NCI-H2196 treated with DMSO at 0.1 percent for 48 hours (cell line): ENCODE measurements around the gene GAK.
"Not testable (repeated sequence)": the region's sequence is repeated elsewhere in the genome, so short reads cannot be mapped to it uniquely, and the experiment has no call there.

ENCODE experiments used
- DNase-seq: peaks from one replicate; lab custom pipeline; 2025; ENCODE audit not compliant: unreplicated experiment; lab: John Stamatoyannopoulos, UW

The GAK gene

DNA sequence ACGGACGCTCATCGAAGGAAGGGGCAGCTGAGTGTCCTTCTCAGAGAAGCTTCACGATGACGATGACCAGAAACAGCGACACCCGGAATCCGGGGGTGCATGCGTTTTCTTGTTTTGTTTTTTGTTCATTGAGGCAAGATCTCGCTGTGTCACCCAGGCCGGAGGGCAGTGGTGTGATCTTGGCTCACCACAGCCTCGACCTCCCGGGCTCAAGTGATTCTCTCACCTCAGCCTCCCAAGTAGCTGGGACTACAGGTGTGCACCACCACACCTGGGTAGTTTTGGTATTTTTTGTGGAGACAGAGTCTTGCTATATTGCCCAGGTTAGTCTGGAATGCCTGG lies 21.4 kb upstream of the GAK start:
- DNase-seq, result no peak

GRCh38 chr4:952881-953573 lies 20.9 kb upstream of the GAK start:
- DNase-seq, result no peak

DNA sequence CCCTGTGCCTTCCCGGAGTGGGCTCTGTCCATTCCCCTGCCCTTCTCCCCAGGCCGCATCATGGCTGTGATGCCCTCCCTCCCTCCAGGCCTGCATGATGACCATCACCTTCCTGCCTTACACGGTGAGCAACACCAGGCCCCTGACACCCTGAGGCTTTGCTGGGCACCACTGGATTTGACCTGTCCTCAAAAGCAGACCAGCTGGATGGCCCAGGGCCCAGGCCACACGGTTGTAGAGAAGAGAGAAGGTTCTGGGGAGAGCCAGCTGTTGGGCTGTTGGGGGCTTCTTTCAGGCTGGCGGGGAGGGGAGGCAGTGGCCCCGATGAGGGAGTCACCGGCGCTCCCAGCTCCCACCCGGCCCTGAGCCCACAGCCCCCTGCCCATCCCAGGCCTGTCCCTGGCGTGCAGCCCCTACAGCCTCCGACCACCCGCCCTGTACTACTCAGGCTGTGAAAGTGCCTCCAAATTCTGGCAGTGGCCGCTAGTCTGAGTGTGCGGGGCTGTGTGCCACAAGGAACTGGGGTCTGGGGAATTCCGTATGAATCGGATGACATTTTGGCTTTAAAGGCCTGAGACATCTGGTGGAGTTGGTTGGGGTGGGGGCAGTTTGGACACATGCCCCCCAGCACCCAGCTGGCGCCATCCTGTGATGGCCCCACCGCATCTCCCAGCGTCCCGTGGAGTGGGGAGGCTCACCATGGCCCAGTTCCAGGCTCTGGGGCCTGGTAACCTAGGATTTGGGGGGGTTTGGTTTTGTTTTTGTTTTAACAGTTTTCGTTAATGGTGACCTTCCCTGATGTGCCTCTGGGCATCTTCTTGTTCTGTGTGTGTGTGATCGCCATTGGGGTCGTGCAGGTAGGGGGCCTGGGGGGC lies 19.7 kb upstream of the GAK start:
- DNase-seq, result no peak

- DNase-seq, result no peak
These were observed 19.1 kb upstream of the GAK start for GRCh38 chr4:951186-951585.

GRCh38 chr4:950136-951020 lies 18.3 kb upstream of the GAK start:
- no peak for DNase-seq

DNA sequence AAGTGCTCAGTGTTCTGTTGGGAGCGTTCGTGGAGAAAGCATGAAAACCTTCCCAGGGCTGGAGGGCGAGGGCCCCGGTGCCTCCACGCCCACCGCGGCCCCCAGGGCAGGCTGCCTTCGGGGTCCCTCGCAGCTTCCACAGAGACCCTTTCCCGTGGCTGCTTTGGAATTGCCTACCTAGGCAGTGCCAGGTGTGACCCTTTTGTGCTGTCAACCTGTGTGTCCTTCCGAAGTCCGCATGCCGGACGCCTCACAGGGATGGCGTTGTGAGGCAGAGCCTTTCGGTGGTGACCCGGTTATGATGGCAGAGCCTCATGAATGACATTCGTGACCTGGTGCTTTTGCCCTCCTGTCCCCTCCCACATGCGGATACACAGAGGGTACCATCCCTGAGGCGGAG lies 17.5 kb upstream of the GAK start:
- DNase-seq, result no peak

DNA sequence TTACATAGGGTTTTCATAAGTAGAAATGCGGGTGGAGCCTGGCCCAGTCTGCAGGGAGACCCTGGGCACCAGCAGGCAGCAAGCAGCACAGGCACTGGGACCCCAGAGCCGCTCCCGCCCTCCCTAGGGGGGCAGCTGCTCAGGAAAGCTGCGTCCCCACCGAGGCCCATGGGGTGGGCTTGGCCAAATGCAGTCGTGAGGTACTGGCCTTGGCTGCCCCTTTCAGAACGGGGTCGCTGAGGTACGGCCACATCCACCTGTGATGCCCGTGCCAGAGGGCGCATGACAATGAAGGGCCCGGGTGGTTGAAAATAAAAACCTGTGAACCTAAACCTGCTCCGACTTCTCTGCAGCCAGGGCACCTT lies 16.8 kb upstream of the GAK start:
- DNase-seq, result no peak

- DNase-seq, result no peak
These were observed 16.2 kb upstream of the GAK start for GRCh38 chr4:948101-948935.

DNA sequence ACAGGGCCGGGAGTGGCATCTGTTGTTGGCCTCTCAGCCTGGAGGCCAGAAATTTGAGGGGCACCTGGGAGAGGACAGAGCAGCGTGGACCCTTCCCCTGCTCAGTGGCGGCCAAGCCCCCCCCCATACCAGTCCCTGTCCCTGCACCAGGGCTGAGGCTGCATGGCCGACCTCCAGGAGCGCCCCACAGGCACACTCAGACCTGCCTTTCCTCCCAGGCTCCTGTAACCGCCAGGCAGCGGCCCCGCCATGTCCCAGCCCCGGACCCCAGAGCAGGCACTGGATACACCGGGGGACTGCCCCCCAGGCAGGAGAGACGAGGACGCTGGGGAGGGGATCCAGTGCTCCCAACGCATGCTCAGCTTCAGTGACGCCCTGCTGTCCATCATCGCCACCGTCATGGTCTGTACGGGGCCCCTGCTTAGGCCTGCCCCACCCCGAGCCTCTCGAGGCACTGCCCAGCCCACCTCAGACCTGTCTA lies 15.4 kb upstream of the GAK start:
- DNase-seq, result no peak

- no peak for DNase-seq
These were observed 14.7 kb upstream of the GAK start for GRCh38 chr4:946517-947471.

DNA sequence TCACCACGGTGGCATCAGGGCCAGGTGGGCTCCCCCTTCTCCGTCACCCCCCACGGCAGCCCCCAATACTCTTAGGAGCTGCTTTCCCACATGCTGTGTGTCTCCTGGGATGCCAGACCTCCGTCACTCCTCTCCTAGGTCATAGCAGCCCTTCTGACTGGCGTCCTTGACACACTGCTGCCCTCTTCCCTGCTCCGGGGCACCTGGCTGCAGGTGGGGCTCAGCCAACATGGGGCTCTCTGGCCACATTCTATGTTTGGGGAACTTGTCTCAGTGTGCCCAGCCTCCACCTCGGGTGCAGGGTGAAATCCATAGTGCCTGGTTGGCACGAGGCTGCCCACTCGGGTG lies 14.0 kb upstream of the GAK start:
- no peak for DNase-seq

DNA sequence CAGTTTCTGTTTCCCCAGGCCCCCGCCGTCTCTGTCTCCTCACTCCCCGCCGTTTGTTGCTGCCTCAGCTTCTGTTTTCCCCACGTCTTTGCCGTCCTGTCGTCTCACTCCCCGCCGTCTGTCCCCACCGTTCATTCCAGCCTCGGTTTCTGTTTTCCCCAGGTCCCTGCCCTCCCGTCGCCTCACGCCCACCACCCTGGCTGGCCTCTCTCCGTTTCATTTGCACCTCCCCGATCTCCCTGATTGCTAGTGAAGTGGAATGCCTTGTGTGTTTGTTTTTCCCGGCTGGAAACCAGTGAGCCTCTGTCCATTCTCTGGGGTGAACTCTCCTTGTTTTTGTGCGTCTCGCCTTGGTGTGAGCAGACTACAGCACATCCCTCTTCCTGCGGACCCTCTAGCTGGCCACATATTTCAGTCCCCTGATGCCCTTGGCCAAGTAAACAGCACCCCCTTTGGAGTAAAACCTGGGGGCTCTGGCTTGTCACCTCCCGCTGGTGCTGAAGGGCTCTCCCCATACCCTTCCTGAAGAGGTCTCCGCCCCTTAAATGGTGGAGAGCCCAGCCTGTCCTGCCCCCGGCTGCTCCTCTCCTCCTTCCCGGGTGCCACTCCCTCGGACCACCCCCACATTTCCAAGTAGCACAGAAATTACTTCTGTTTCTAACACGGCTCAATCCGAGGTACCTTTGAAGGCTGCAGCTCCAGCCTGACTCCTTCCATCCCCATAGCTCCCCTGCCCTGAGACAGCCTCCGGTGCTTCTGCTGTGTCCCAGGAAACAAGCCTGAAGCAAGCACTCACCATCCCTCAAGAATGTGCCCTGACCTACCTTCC lies 13.4 kb upstream of the GAK start:
- DNase-seq, result no peak

DNA sequence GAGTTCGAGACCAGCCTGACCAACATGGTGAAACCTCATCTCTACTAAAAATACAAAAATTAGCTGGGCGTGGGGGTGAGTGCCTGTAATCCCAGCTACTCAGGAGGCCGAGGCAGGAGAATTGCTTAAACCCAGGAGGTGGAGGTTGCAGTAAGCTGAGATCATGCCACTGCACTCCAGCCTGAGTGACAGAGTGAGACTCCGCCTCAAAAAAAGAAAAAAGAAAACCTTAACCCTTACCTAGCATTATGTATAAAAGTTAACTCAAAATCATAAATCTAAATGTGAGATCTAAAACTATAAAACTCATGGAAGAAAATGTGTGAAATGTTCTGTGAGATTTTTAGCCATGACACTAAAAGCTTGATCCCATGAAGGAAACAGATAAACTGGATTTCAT lies 7.4 kb upstream of the GAK start:
- not testable (repeated sequence) for DNase-seq

GRCh38 chr4:932713-933070 lies 576 bp upstream of the GAK start:
- no peak for DNase-seq

- DNase-seq, result no peak
These were observed 739 bp downstream of the GAK start for GRCh38 chr4:931194-931959.

GRCh38 chr4:930827-931193 lies 1.3 kb downstream of the GAK start:
- DNase-seq, result no peak

- DNase-seq, result no peak
These were observed 2.0 kb downstream of the GAK start for GRCh38 chr4:930028-930551.
